ENCODE data around the gene LARP1B. TPM values are rescaled to one million over a fixed set of nuclear protein-coding genes. Genes with fewer than 3 reads are reported as not detected.
"Not testable (repeated sequence)": the region's sequence is repeated elsewhere in the genome, so short reads cannot be mapped to it uniquely, and the experiment has no call there.

The LARP1B gene
- total RNA-seq, 2 experiments from 2014 or later: 12.8 to 13.2 TPM

- no peak for DNase-seq
- H3K4me1 Mint-ChIP-seq: no peaks in the 10 kb centered on the region
- no peaks in the 10 kb centered on the region for H3K36me3 Mint-ChIP-seq
- POLR2A ChIA-PET: no interaction called here
- no peak overlapping the region for H3K4me3 Mint-ChIP-seq
- H3K27me3 Mint-ChIP-seq: no peaks in the 10 kb centered on the region
- ATAC-seq (ENCODE audit: low read depth): no peak
- H3K9me3 Mint-ChIP-seq: peaks cover 13% of the 10 kb centered on the region
- no peak overlapping the region for H3K27ac Mint-ChIP-seq
These were observed 186.8 kb downstream of the LARP1B start for GRCh38 chr4:128247906-128248305.

GRCh38 chr4:128249787-128250668, 188.9 kb downstream of the LARP1B start:
- Mint-ChIP-seq H3K9me3 (peaks cover 13% of the 10 kb centered on the region), H3K27me3 (peaks cover 2% of the 10 kb centered on the region), H3K27ac (no peak overlapping the region), H3K36me3 (no peaks in the 10 kb centered on the region), H3K4me1 (no peaks in the 10 kb centered on the region), H3K4me3 (no peak overlapping the region)
- no peak for ATAC-seq (ENCODE audit: low read depth)
- POLR2A ChIA-PET: no interaction called here
- DNase-seq: no peak

- no peaks in the 10 kb centered on the region for H3K4me1 Mint-ChIP-seq
- no peak for ATAC-seq (ENCODE audit: low read depth)
- H3K27me3 Mint-ChIP-seq: peaks cover 2% of the 10 kb centered on the region
- H3K27ac Mint-ChIP-seq: no peak overlapping the region
- no peak for DNase-seq
- no peaks in the 10 kb centered on the region for H3K9me3 Mint-ChIP-seq
- no peak overlapping the region for H3K4me3 Mint-ChIP-seq
- H3K36me3 Mint-ChIP-seq: no peaks in the 10 kb centered on the region
- POLR2A ChIA-PET: no interaction called here
These were observed 194.8 kb downstream of the LARP1B start for GRCh38 chr4:128255906-128256305.

GRCh38 chr4:128256539-128256938, 195.4 kb downstream of the LARP1B start:
- no peaks in the 10 kb centered on the region for H3K4me1 Mint-ChIP-seq
- no peak for ATAC-seq (ENCODE audit: low read depth)
- H3K36me3 Mint-ChIP-seq: no peaks in the 10 kb centered on the region
- DNase-seq: no peak
- H3K27ac Mint-ChIP-seq: no peak overlapping the region
- H3K9me3 Mint-ChIP-seq: no peaks in the 10 kb centered on the region
- POLR2A ChIA-PET: no interaction called here
- no peak overlapping the region for H3K4me3 Mint-ChIP-seq
- H3K27me3 Mint-ChIP-seq: peaks cover 2% of the 10 kb centered on the region

GRCh38 chr4:128258166-128258565, 197.1 kb downstream of the LARP1B start:
- H3K36me3 Mint-ChIP-seq; H3K9me3 Mint-ChIP-seq; ATAC-seq (ENCODE audit: low read depth); H3K27ac Mint-ChIP-seq; DNase-seq; POLR2A ChIA-PET; H3K4me3 Mint-ChIP-seq; H3K27me3 Mint-ChIP-seq; H3K4me1 Mint-ChIP-seq: not testable (repeated sequence)

- H3K36me3 Mint-ChIP-seq; H3K4me1 Mint-ChIP-seq; H3K4me3 Mint-ChIP-seq; POLR2A ChIA-PET; H3K9me3 Mint-ChIP-seq; DNase-seq; ATAC-seq (ENCODE audit: low read depth); H3K27me3 Mint-ChIP-seq; H3K27ac Mint-ChIP-seq: not testable (repeated sequence)
These were observed 198.8 kb downstream of the LARP1B start for GRCh38 chr4:128259889-128260288.

Other genes starting within 250 kb of the LARP1B start
- 10 to 100 TPM; 35.5 to 39.4 TPM for gene PLK4, start 180.4 kb upstream of the LARP1B start, total RNA-seq
- 10 to 100 TPM; 27.4 to 28.5 TPM for gene MFSD8, start 96.1 kb upstream of the LARP1B start, total RNA-seq
- 10 to 100 TPM; 23.3 to 27.4 TPM for gene ABHD18, start 95.9 kb upstream of the LARP1B start, total RNA-seq
- 10 to 100 TPM; 44.5 to 47.1 TPM for gene PGRMC2, start 226.5 kb downstream of the LARP1B start, total RNA-seq